Stimulated activated CD8-positive, alpha-beta memory T cell treated with anti-CD3 and anti-CD28 coated beads, Interleukin-4, amount 100 ng/mL, for 24 hours (primary cell): Measurements from ENCODE around the gene UNKL.
A peak's percentile ranks its signal among the peaks of the same experiment; 100 is the strongest.

Source experiments
- DNase-seq: peaks from one replicate; pipeline ENCODE4 v3.0.0-alpha.2; 2020; ENCODE audit warnings: low read depth

Gene UNKL

GRCh38 chr16:1401758-1402154 lies 12.7 kb downstream of the UNKL start:
- no peak for DNase-seq

- DNase-seq = no peak
Observed at GRCh38 chr16:1401061-1401757, 13.3 kb downstream of the UNKL start.

DNA sequence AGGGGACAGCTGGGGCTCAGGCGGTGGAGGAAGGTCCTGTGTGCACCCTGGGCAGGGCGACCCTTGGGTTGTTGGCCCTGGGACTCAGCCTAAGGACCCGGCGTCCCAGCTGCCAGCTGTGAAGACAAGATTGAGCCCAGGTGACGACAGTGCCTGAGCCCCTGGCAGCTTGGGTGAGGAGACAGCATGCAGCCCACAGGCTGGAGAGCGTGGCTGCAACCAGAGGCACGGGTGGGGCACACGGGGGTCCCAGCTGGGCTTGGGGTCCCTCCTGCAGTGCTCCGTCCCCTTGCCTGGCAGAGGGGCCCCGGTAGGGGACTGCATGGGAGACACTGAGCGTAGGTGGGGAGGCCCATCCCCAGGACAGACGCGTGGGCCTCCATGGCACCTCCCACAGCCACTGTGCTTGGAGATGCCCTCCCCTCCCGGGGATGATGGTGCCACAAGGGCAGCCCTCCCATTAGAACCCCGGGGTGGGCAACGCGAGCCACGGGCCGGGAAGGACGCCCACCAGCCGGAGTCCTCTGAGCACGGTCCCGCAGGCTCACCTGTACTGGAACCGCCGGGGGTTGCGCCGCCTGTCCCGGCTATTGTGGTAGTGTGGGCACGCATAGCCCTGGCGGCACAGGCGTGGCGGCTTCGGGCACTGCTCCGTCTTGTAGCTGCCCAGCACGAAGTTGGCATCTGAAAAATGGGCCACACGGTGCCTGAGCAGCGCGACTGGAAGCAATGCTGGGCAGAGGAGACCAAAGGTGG lies 15.5 kb downstream of the UNKL start:
- no peak for DNase-seq

- DNase-seq = no peak
Observed at GRCh38 chr16:1398351-1398750, 16.2 kb downstream of the UNKL start.

- DNase-seq = no peak
Observed at GRCh38 chr16:1397779-1398178, 16.7 kb downstream of the UNKL start.

DNA sequence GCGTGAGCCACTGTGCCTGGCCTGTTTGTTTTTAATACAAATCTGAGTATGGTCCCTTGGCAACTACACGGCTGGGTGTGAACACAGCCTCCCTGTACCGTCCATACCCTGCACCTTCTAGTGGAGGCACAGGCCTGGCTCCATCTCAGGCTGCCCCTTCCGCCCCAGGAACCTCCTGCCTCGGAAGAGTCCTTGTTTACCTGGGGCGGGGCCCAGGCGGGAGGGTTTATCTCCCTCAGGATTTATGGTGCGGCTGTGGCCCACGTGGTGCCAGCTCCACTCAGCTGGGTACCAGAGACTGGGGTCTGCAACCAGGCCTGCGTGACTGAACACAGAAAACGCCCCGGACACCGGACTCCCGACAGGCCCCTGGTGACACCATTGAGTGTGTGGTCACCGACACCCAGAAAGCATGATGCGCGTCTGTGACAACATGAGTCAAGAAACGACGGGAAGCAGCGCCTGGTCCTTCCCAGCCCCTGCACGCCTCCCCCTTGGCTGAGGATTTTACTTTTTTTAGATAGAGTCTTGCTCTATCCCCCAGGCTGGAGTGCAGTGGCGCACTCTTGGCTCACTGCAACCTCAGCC lies 19.0 kb downstream of the UNKL start:
- no peak for DNase-seq

DNA sequence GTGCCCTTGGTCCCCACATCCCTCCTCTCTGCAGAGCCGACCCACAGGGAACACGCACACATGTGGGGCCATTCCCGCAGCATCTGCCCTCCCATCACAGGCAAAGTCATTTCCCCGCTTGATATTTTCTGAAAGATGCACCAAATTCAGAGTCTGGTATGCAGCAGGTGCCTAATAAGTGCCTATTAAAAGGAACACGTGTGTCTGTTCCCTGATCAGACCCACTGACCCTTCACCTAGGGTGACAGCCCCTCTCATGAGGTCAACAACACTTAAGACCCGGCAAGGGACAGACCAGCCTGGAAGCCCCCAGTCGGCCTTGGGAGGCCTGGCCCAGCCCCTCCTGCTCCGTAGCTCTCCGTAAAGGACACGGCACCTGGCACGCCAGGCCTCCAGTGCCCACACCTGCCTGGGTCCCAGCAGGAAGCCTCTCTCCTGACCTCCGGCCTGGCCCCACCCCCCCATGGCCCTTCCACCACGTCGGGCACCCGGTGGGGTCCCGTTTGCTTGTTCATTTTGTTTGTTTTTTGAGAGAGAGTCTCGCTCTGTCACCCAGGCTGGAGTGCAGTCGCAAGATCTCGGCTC lies 20.0 kb downstream of the UNKL start:
- no peak for DNase-seq

DNA sequence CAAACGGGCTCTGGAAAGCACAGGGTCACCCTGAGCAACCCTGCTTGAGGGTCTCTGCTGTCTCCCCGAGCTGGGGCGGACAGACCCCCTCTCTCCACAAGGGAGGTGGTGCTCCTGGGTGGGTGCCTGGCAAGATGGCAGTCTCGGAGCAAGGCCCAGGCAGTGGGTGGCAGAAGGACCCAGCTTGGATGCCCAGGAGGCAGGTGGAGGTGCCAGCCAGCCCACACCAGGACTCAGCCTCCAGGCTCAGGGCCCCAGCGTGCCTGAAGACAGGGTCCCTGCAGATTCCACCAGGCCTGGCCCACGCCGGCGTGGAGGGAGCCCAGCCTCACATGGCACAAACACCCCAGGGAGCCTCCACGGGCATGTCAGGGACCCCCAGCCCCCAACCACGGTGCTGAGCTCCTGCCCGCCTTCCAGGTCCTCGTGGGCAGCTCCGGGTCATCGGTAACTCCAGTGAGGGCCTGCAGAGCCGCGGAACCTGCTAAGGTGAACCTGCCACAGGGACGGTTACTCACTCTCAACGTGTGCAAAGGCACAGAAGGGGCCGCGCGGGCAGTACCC lies 20.8 kb downstream of the UNKL start:
- no peak for DNase-seq

DNA sequence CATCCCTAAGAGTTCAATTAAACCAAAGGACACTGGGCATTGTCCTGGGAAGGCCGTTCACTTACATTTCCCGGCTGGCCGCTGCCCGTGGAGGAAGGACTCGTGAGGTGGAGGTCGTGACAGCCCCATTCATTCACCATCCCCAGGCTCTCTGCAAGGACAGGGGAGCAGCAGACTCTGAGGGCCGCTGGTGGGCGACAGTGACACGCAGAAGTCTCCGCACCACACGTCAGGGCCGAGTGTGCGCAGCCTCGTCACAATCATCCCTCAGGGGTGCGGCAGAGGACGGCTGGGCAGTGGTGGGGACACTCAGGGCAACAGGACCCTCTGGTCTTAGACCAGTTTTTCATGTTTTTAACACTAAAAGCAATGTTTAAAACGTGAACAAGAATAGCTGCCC lies 21.7 kb downstream of the UNKL start:
- no peak for DNase-seq

GRCh38 chr16:1390239-1390779 lies 24.2 kb downstream of the UNKL start:
- DNase-seq = no peak

GRCh38 chr16:1389762-1390161 lies 24.7 kb downstream of the UNKL start:
- DNase-seq = no peak

DNA sequence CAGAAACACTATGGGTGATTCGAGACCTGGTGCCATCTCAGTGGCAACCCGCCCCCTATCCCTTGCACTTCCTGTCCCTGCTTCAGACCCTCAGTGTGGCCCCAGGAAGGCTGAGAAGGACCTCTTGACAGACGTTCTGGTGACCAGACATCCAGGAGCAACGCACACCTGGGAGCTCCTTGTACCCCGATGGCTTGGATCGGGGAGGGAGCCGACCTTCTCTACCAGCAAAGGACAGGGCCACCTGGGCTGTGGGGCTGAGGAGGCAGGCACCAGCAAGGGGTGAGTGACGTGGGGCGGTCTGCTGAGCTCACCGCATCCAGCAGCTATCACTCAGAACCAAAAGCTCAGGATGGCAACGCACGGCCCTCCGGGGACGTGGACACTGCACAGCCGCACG lies 27.2 kb downstream of the UNKL start:
- no peak for DNase-seq

- no peak for DNase-seq
Observed at GRCh38 chr16:1385232-1385631, 29.3 kb downstream of the UNKL start.

DNA sequence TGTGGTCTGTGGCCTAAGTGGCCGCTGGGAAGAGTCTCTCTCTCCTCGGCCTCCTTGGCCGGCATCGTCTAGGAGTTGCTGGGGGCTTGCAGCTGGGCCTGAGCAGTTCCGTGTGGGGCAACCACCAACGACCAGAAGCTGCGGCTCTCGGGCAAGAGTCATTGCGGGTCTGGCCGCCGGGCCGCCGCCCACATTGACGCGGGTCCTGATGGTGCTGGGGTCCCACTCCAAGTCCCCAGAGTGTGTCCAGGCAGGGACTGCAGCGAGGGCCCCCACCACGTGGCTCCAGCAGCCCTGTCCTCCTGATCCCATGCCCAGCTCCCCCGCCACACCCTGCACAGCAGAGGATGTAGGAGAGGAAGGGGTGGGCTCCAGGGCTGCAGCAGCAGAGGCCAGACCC lies 30.9 kb downstream of the UNKL start:
- no peak for DNase-seq

- no peak for DNase-seq
Observed at GRCh38 chr16:1381612-1382406, 32.7 kb downstream of the UNKL start.

DNA sequence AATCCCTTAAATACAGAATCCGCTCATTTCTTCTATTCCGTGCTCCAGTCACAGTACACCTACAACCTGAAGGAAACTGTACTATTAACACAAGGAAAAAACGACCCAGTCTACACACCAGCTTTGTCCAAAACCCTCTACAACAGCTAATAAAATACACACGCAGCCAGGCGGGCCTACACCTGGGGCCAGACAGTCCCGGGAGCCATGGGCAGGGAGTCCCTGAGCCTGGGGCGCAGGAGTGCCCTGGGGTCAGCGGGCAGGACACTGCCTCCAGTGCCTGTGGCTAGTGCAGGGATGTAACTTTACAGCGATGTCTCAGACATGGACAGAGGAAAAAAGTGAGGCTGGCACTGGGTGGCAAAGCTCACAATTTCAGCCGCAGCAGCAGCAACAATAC lies 34.3 kb downstream of the UNKL start:
- DNase-seq = no peak

DNA sequence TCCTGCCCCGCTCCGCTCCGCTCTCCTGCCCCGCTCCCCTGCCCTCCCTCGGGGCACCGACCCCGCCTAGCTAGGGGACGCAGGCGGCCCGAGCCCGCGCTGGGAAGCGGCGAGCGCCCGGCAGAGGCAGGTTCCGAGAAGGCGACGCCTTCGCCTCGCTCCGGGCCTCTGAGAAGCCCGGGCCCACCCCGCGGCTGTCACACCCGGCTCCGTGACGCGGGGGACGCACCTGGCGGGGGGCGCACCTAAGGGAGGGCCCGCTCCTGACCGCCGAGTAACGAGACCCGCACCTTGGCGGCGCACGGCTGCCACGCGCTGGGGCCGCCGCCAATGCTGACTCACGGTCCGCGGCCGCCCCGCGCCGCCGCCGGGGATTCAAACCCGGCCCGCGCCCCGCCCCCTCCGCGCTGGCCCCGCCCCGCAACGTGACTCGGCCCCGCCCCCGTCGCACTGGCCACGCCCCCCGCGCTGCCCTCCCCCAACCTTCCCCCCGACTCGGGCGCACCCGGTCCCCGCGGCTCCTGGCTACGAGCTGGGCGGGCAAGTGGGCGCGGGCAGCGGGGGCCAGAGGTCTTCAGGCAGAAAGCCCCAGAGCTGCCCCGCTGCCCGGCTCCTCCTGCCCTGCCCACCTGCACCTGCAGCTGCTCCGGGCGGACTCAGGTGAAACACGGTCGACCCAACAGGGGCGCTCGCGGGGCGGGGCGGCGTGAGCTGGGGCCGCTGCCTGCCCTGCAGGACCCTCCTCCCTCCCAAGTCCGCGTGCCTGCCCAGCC lies 35.0 kb downstream of the UNKL start:
- DNase-seq = peak; percentile 56

- DNase-seq = peak; percentile 60
Observed at GRCh38 chr16:1378804-1379303, 35.6 kb downstream of the UNKL start.

DNA sequence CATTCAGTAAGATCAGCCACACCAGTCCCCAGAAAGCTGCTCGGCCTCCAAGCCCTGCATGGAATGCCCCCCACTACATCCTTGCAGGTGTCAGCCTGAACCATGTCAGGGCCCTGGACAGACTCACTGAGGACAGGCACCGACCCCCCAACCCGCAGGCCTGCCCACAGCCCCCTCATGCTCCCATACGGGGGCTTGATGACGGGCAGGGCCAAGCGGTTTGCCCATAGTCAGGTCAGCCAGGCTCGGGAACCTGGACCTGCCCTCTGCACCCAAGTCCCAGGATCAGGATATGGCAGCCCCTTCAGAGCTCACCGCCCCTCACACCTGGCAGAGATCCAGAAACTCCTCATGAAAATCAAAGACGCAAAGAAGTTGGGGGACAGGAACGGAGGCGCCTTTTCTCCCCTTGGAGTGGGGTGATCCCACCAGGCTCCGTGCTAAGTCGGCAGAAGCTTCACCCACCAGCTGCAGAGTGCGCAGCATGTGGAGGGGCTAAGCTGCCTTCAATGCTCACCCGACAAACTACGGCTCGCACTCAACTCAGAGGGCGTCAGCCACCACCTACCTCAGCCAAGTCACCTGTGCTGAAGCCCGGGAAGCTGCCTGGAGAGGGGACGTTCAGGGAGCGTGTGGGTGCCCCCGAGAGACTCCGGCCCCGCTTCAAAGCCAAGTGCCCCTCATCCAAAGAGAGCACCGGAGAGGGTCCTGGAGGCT lies 36.3 kb downstream of the UNKL start:
- DNase-seq = no peak
